ENCODE data around the gene SLC25A13.

- no peak for TF ChIP-seq EZH2 (IDR thresholded peaks at IDR 0.05; ENCODE audit: insufficient read depth, poor library complexity, severe bottlenecking)
- no peak for TF ChIP-seq EZH2phosphoT487 (IDR thresholded peaks at IDR 0.05; ENCODE audit: insufficient read depth, low read depth)
Measured at GRCh38 chr7:96285579-96285978, 36.3 kb downstream of the SLC25A13 start.
